NB4 (cell line): ENCODE measurements around the gene MGAT3.

Experiments used
- POLR2A ChIP-seq: IDR thresholded peaks from 2 replicates; pipeline ENCODE4 v1.6.1; 2011; ENCODE audit warnings: mild to moderate bottlenecking; ENCODE audit not compliant: insufficient read length; ENCODE audit errors: extremely low read depth
- TF ChIP-seq, protein P1 (sequence below): IDR thresholded peaks from 2 replicates; pipeline ENCODE4 v1.6.1; 2011; ENCODE audit warnings: low read depth, low read length
- TF ChIP-seq, protein P2 (sequence below): IDR thresholded peaks from one replicate; pipeline ENCODE4 v1.5.1; 2012; ENCODE audit warnings: low read depth, low read length

DNA sequence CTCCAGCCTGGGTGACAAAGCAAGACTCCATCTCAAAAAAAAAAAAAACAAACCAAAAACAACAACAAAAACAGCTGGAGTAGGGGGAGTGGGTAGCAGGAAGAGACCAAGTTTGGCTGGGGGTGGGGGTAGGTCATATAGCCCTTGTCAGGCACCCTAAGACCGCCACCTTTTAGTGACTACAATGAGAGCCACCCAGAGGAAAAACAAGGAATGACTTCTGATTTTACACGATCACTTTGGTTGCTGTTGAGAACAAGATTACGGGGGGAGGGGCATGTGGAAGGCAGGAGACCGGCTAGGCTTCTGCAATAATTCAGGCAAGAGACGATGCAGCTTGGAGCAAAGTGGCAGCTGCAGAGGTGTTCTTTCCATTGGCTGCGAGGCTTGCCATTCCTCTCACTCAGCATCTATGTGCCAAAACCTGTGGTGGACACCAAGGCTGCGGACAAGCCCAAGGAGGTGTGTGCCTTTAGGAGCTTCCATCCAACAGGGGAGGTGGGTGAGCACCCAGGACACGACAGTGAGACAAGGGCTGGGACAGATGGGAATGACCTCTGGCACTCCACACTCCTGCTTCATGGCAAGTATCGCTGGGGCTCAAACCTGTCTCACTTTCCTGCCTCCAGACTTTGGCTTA, 74.0 kb downstream of the MGAT3 start:
- TF ChIP-seq POLR2A, result no peak
- TF ChIP-seq, protein P1, sequence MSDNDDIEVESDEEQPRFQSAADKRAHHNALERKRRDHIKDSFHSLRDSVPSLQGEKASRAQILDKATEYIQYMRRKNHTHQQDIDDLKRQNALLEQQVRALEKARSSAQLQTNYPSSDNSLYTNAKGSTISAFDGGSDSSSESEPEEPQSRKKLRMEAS, result no peak
- TF ChIP-seq, protein P2, sequence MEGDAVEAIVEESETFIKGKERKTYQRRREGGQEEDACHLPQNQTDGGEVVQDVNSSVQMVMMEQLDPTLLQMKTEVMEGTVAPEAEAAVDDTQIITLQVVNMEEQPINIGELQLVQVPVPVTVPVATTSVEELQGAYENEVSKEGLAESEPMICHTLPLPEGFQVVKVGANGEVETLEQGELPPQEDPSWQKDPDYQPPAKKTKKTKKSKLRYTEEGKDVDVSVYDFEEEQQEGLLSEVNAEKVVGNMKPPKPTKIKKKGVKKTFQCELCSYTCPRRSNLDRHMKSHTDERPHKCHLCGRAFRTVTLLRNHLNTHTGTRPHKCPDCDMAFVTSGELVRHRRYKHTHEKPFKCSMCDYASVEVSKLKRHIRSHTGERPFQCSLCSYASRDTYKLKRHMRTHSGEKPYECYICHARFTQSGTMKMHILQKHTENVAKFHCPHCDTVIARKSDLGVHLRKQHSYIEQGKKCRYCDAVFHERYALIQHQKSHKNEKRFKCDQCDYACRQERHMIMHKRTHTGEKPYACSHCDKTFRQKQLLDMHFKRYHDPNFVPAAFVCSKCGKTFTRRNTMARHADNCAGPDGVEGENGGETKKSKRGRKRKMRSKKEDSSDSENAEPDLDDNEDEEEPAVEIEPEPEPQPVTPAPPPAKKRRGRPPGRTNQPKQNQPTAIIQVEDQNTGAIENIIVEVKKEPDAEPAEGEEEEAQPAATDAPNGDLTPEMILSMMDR, result peak; percentile 8
